Activated CD8-positive, alpha-beta memory T cell treated with anti-CD3 and anti-CD28 coated beads, Interleukin-2, amount 50 U/mL, for 48 hours (primary cell): ENCODE results near the gene SPRN.
"Not testable (repeated sequence)": the region's sequence is repeated elsewhere in the genome, so short reads cannot be mapped to it uniquely, and the experiment has no call there.

Experiments
- DNase-seq: peaks from one replicate; pipeline ENCODE4 v3.0.0-alpha.2; 2020

Gene SPRN

DNA sequence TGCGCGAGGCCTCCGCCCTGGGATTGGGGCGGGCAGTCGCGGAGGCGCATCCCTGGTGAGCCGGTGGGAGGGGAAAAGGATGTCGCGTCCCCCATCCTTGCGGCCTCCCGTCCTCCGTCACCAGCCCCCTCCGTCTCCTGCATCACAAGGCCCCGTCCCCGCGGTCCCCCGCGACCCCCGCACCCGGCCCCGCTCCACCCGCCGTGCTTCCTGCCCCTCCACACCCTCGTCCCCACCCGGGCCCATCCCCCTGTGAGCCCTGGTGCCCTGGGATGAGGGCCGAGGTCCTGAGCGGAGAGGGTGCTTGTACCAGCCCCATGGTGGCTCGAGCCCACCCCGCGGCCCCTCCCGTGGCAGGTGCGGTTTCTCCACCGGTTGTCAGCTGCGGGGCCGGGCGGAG is at the start of gene SPRN:
Gene SPRN, minus strand, starts transcription at position 25 of the 400 bp plus-strand sequence. CDS start 944 bp downstream, outside the sequence.
- DNase-seq, result not testable (repeated sequence)

DNA sequence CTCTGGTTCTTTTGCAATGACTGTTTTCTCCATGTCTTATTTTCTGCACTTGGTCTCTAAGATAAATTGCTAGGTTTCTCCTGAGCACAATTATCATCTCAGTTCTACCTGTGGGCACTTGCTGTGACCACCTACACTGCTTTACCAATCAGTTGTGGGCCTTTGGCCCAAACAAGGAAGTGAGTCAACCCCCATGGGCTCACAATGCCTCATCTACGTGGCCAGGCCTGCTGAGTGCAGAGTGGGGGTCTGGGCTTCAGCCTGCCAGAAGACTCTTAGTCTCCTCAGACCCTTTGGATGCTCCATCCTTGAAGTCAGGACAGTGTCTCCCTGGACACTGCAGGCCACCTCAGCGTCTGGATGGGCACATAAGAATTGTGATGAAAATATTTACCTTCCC is 49.6 kb upstream of the SPRN start:
- DNase-seq, result peak; percentile 49

DNA sequence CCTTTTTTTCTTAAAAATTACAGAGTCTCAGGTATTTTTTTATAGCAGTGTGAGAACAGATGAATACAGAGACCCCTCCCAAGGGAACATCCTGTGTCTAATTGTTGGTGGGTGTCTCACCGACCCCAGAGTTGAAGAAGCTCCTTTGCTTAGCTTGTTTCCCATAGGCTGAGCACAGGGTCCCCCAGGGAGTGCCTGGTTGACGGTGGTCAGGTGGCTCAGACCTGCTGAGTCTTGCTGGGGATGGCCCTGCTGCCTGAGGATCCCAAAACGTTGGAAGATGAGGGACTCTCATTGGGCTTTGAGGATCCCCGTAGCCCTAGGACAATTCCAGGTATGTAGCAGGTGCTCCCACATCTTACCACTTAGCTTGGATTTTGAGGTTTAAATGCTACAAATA is 48.8 kb upstream of the SPRN start:
- no peak for DNase-seq

DNA sequence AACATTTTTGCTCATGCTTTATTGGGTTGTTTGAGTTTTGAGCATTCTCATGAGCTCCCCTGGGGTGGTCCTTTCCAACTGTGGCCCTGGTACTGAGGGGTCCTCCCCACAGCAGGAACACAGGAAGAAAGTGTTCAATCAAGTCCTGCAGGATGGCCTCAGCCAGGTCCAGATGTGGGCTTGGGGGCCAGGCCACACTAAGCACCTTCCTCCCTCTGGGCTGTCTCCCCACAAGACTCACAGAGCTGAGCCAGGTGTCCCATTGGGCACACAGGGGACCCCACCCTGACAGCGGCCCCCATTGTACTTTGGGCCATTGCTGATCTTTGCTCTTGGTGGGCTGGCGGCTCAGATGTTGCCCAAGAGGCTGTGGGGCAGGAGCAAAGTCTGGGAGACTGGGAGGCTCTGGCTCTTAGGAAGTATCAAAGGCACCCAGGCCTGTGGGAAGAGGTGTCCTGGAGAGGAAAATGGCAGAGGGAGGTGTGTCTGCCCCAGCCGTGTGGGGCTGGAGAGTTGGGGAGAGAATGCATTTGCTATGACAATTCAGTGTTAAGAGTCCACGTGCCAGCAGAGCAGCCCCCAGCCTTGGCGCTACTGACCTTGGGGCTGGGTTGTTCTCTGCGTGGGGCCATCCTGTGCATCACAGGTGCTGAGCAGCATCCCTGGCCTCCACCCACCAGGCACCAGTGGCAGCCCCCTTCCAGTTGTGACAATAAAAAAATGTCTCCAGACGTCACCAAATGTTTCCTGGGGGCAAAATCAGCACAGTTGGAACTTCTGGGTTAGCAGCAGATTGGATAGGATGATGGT is 47.1 kb upstream of the SPRN start:
- DNase-seq, result no peak

- not testable (repeated sequence) for DNase-seq
Observed at GRCh38 chr10:133469205-133469604, 44.8 kb upstream of the SPRN start.

DNA sequence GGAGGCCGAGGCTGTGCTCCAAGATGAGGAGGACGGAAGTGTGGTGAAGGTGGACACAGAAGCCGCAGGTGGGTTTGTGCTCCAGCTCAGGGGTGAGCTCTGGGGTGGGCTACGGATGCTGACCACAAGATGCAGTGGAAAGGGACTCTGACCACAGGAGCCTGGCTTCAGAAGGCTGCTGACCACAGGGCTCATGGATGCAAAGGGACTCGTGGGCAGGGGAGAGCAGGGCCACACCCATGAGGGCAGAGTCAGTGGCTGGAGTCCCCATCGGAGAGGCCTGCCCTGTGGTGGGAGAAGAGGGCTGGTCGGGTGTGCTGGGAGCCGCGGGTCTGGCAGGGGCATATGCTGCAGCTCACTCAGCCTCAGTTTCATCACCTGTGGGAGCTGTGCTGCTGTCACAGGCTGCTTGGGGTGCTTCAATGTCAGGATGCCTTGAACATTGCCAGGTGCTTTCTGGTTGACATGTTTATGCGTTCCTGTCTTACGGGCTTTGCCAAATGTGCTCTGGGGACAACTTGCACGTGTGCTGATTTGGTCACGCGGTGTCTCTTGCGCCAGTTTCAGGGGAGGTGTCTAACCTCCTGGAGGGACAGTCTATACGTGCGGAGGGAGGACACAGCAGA is 43.0 kb upstream of the SPRN start:
- no peak for DNase-seq

DNA sequence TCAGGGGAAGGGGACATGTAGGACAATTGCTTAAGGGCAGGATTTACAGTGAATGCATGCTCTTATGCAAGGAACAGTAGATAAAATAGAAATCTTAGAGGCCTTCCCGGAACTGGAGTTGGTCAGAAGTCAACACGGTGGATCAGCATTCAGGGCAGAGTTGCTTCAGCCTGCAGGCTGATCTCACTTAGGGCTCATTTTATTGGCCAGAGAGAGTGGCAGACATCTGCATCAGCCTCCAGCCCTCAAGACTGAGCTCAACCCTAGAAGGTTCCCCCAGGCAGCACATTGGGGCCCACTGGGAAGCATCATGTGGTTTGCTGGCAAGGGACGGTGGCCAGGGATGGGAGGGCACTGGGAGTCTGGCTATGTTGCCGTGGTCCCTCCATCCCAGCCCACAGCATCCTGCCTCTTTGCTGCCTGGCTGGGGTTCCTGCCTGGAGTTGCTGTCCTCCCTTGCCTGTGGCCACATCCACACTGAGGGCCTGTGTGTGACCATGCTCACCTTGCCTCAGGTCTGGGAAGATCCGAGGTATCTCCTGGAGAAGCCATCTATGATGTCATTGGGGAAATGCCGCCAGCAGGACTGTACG is 42.4 kb upstream of the SPRN start:
- no peak for DNase-seq

DNA sequence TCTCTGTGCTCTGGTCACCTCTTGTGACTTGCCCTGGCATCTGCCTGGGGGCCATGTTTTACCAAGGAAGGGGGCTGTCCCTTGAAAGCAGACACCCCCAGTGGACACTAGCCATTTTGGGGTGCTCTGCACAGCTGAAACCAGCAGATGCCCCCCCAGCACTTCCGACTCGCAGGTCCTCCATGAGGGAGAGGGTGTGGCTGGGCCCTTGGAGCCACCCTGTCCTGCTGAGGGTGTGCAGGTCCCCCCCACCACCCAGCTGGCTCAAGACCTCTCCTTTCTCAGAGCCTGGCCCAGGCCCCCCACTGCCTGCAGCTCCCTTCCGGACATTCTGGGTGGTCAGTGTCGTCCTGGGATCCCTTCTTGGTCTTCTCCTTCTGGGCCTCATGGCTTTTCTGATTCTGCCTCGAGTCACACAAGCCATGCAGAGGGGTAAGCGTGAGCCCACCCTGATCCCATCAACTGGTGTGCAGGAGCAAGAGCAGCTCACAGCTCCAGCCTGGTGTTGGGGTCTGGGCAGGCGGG is 41.6 kb upstream of the SPRN start:
- DNase-seq, result no peak

GRCh38 chr10:133465191-133465949 is 40.9 kb upstream of the SPRN start:
- no peak for DNase-seq

DNA sequence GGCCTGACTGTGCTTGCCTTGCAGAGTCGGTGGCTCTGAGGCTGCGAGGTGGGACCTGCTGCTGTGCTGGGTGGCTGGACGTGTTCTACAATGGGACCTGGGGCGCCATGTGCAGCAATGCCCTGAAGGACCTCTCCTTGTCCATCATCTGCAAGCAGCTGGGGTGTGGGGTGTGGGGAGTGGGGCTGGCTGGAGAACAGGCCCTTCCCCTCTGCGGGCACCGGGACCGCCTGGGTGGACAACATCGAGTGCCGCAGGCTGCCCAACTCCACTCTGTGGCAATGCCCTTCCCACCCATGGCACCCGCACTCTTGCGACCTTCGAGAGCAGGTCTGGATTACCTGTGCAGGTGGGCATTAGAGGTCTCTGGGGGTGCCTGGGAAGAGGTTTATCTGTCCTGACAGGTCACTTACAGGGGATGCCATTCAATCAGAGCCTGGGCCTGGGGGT is 40.2 kb upstream of the SPRN start:
- DNase-seq, result no peak

DNA sequence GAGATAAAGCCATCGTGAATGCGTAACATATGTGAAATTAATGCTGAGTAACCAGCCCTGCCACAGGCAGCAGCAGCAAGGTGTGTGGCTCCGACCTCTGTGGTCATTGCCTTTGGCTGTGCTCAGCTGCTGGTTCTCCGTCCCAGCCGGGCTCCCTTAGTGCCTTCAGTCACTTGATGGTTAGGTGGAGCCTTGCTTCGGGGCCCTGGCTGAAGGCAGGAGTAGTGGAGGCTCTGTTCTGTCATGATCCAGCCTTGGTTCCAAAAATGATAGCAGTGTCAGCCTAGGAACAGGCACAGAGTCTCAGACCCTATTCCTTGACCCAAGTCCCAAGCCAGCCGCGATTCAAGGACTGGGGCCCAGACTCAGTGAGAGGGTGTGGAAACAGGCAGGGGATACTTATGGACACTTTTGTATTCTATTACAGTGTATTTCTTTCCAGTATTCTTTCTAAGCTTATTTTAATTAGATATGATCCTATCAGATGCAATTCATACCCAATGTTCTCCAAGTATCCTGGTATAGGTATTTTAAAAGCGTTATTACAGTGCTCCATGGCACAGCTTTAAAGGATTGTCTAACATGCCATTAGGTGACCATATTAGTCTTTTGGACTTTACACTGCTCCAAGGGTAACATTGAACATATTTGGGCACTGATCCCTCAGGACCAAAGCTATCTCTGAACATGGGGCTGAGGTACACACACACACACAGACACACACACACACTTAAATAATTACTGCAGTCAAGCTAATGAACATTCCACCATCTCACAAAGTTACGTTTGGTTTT is 38.3 kb upstream of the SPRN start:
- no peak for DNase-seq

DNA sequence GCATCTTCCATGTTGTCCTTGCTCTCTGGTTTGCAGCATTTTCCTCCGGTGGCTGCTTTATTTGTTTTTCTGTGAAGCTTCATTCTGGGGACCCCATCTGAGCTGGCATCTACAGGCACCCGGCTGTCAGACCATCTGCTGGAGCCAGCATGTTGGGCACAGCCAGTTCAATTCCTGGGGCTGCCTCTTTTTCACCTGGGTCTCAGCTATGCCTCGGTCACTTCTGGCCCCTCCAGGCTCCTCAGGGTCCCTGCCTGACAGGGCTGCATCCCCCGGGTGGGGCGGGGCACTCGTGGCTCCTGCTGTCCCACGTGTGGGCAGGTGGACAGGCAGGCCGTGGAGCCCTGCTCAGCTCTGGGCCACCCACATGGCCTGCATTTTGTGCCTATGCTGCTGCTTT is 37.4 kb upstream of the SPRN start:
- no peak for DNase-seq

GRCh38 chr10:133461027-133461426 is 36.6 kb upstream of the SPRN start:
- DNase-seq, result no peak

GRCh38 chr10:133460208-133460769 is 35.9 kb upstream of the SPRN start:
- DNase-seq, result no peak

GRCh38 chr10:133459454-133460207 is 35.2 kb upstream of the SPRN start:
- DNase-seq, result no peak

DNA sequence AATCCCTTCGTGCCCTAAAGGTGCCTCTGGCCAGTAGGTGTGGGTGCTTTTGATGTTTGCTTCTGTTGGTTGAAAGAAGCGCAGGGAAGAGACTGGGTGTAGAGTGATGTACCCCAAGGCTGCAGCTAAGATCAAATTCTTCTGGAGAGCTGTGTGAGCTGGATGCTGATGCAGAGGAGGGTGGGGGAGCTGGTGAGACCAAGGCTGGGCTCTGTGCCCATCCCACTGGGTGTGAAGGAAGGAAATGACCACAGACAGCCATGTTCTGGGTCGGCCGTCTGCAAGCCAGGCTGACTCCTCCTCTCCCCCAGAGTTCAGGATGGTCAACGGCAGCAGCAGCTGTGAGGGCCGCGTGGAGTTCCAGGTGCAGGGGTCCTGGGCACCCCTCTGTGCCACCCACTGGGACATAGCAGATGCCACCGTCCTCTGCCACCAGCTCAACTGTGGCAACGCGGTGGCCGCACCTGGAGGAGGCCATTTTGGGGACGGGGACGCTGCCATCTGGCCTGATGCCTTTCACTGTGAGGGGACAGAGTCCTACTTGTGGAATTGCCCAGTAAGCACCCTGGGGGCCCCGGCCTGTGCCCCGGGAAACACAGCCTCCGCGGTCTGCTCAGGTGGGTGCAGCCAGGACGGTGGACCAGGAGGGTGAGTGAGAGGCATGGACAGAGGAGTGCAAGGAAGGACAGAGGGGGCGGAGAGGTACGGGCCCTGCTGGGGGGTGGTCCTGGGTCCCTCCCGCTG is 34.5 kb upstream of the SPRN start:
- DNase-seq, result no peak

- no peak for DNase-seq
Observed at GRCh38 chr10:133458021-133458709, 33.7 kb upstream of the SPRN start.

GRCh38 chr10:133457100-133457841 is 32.8 kb upstream of the SPRN start:
- no peak for DNase-seq
